ENCODE measurements around the gene RAVER1.

- TF ChIP-seq, protein P1, sequence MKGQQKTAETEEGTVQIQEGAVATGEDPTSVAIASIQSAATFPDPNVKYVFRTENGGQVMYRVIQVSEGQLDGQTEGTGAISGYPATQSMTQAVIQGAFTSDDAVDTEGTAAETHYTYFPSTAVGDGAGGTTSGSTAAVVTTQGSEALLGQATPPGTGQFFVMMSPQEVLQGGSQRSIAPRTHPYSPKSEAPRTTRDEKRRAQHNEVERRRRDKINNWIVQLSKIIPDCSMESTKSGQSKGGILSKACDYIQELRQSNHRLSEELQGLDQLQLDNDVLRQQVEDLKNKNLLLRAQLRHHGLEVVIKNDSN (CRISPR knock-in tag; IDR thresholded peaks at IDR 0.05) = no peak
- no peak for TF ChIP-seq CHD7 (IDR thresholded peaks at IDR 0.05; ENCODE audit: low read depth, low read length)
- no peak for TF ChIP-seq SREBF2 (CRISPR knock-in tag; IDR thresholded peaks at IDR 0.05)
- no peak for TF ChIP-seq ARID3A (IDR thresholded peaks at IDR 0.05; ENCODE audit: borderline replicate concordance, low read depth, low read length)
- no peak for TF ChIP-seq FIP1L1 (IDR thresholded peaks at IDR 0.05; ENCODE audit: low read depth, low read length, poor library complexity, severe bottlenecking)
- 0 out of 2 replicates have a peak, but pooled peaks have one; percentile 7 for TF ChIP-seq EGR1 (conservative IDR thresholded peaks at IDR 0.05)
- no peak for TF ChIP-seq FOXK1 (CRISPR knock-in tag; IDR thresholded peaks at IDR 0.05; ENCODE audit: borderline replicate concordance)
- no peak for TF ChIP-seq CTCF (IDR thresholded peaks at IDR 0.05 in 2 of 3, conservative IDR thresholded peaks at IDR 0.05 in 1 of 3; ENCODE audit: insufficient read depth in 2 of 3, low read depth in 1 of 3, low read length in 3 of 3)
- TF ChIP-seq ELK1 (CRISPR knock-in tag; IDR thresholded peaks at IDR 0.05) = no peak
- TF ChIP-seq ZNF134 (CRISPR knock-in tag; conservative IDR thresholded peaks at IDR 0.05) = no peak
- no peak for TF ChIP-seq E2F1 (CRISPR knock-in tag; IDR thresholded peaks at IDR 0.05)
- no peak for TF ChIP-seq MCM5 (IDR thresholded peaks at IDR 0.05; ENCODE audit: low read depth)
- TF ChIP-seq BRD9 (IDR thresholded peaks at IDR 0.05; ENCODE audit: low read depth, partially characterized antibody) = no peak
- peak; percentile 19 for TF ChIP-seq TBP (optimal IDR thresholded peaks at IDR 0.05; ENCODE audit: low read depth, low read length)
These were observed 40.3 kb downstream of the RAVER1 start for GRCh38 chr19:10292789-10293636.

Measured in K562 (cell line).